ENCODE results near the gene REEP1. TPM values are rescaled to one million over a fixed set of nuclear protein-coding genes. Genes with fewer than 3 reads are reported as not detected.

Gene REEP1
- total and polyA plus RNA-seq, 9 of the 15 experiments (the other 6 are each of a cell fraction or from before 2014, with no cell fraction given) = 0.11 to 0.67 (median 0.13) TPM

GRCh38 chr2:86199834-86200177 is 137.6 kb downstream of the REEP1 start:
- ChIA-PET CTCF (ENCODE audit: low intra/inter-chr PET ratio) (no interaction called here), POLR2A (interaction anchor here (13.6 kb wide), 1 partner anchor 15 kb away, joined by 134 read pairs; no protein-coding TSS in a partner anchor)
- peak overlapping the region; percentile 93 to 95 for H3K9ac ChIP-seq (ENCODE audit: insufficient read depth in 1 of 2, low read depth in 2 of 2, low read length in 2 of 2)
- 0% methylated on average over 8 of the region's 8 CpGs for WGBS (ENCODE audit: insufficient coverage, low coverage, missing lambda C conversion rate)
- no peak for DNase-seq (ENCODE audit: extremely low read depth in 1 of 4, low spot score in 3 of 4)
- no peaks in the 10 kb centered on the region for H3K27me3 ChIP-seq (ENCODE audit: control insufficient read depth in 2 of 2, insufficient read depth in 2 of 2, low read length in 2 of 2)
- peaks cover 12% of the 10 kb centered on the region; the same call in 1 of the 3 replicates for H3K36me3 ChIP-seq (ENCODE audit: control insufficient read depth, insufficient read depth, low read length)
- H3K27ac ChIP-seq (ENCODE audit: extremely low read depth, low read depth, low read length) = peak overlapping the region; percentile 83
- ATAC-seq = no peak
- H3K4me1 ChIP-seq (replicated peaks in 1 of 2; ENCODE audit: control insufficient read depth in 2 of 2, insufficient read depth in 2 of 2, low read length in 2 of 2) = peaks cover 17 to 28% of the 10 kb centered on the region in 2 experiments
- H3K79me2 ChIP-seq (ENCODE audit: control insufficient read depth, insufficient read depth, low read length) = peaks cover 81% of the 10 kb centered on the region
- FAIRE-seq = no peak
- no peaks in the 10 kb centered on the region for H4K20me1 ChIP-seq (replicated peaks; ENCODE audit: control insufficient read depth, insufficient read depth, low read length)
- intact Hi-C loops (cut with micrococcal nuclease) (no loop called here), in situ Hi-C loops (cut with MboI) (no loop called here)
- H2AFZ ChIP-seq (ENCODE audit: low read depth, low read length) = peak overlapping the region; percentile 71
- H3K9me3 ChIP-seq (replicated peaks; ENCODE audit: control insufficient read depth, insufficient read depth, low read depth, low read length) = no peaks in the 10 kb centered on the region
- H3K9me1 ChIP-seq (ENCODE audit: control insufficient read depth, insufficient read depth, low read length) = no peaks in the 10 kb centered on the region
- no peak for TF ChIP-seq JUND (IDR thresholded peaks at IDR 0.05; ENCODE audit: borderline replicate concordance, low read depth, low read length)
- TF ChIP-seq JUND (tag; IDR thresholded peaks at IDR 0.05; ENCODE audit: borderline replicate concordance, low read depth, low read length) = no peak
- TF ChIP-seq MAZ (CRISPR knock-in tag; conservative IDR thresholded peaks at IDR 0.05 in 1 of 2, IDR thresholded peaks at IDR 0.05 in 1 of 2) = 0 out of 4 replicates have a peak, but pooled peaks of 1 of the 2 experiments have one; percentile 5
- no peak for TF ChIP-seq TSC22D4 (tag; IDR thresholded peaks at IDR 0.05)
- no peak for TF ChIP-seq NR2C2 (CRISPR knock-in tag; IDR thresholded peaks at IDR 0.05)
- peak; percentile 85 for TF ChIP-seq NR2C2 (tag; IDR thresholded peaks at IDR 0.05)
- TF ChIP-seq HMG20B (CRISPR knock-in tag; IDR thresholded peaks at IDR 0.05) = 0 out of 2 replicates have a peak, but pooled peaks have one; percentile 17
- 0 out of 2 replicates have a peak, but pooled peaks have one; percentile 12 for TF ChIP-seq VEZF1 (CRISPR knock-in tag; IDR thresholded peaks at IDR 0.05)
- no peak for TF ChIP-seq NFE2L1 (tag; IDR thresholded peaks at IDR 0.05; ENCODE audit: borderline replicate concordance, low read depth)
- no peak for TF ChIP-seq DDX20 (tag; IDR thresholded peaks at IDR 0.05; ENCODE audit: low read depth)
- TF ChIP-seq ZNF140 (CRISPR knock-in tag; IDR thresholded peaks at IDR 0.05) = no peak
- no peak for TF ChIP-seq ETV1 (tag; conservative IDR thresholded peaks at IDR 0.05; ENCODE audit: low read depth)
- TF ChIP-seq, protein P1, sequence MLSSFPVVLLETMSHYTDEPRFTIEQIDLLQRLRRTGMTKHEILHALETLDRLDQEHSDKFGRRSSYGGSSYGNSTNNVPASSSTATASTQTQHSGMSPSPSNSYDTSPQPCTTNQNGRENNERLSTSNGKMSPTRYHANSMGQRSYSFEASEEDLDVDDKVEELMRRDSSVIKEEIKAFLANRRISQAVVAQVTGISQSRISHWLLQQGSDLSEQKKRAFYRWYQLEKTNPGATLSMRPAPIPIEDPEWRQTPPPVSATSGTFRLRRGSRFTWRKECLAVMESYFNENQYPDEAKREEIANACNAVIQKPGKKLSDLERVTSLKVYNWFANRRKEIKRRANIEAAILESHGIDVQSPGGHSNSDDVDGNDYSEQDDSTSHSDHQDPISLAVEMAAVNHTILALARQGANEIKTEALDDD (IDR thresholded peaks at IDR 0.05) = 0 out of 2 replicates have a peak, but pooled peaks have one; percentile 23
- no peak for TF ChIP-seq SMC3 (conservative IDR thresholded peaks at IDR 0.05; ENCODE audit: insufficient read depth, low read depth, low read length)
- no peak for TF ChIP-seq RBM17 (IDR thresholded peaks at IDR 0.05; ENCODE audit: borderline replicate concordance, low read depth, low read length)
- TF ChIP-seq ZNF785 (CRISPR knock-in tag; IDR thresholded peaks at IDR 0.05) = no peak
- no peak for TF ChIP-seq PPARD (CRISPR knock-in tag; IDR thresholded peaks at IDR 0.05)
- TF ChIP-seq NR2C1 (IDR thresholded peaks at IDR 0.05) = peak; percentile 3; the same call in 1 of the 2 replicates
- peak; percentile 72; the same call in 1 of the 2 replicates for TF ChIP-seq NR2C1 (tag; IDR thresholded peaks at IDR 0.05)
- peak overlapping the region; percentile 65 for H3K4me3 ChIP-seq
- H3K4me2 ChIP-seq (ENCODE audit: insufficient read depth, low read length) = peak overlapping the region; percentile 78
- BruUV-seq (replicated peaks) = no TSS peak
